ELR (cell line): ENCODE results near the gene NWD2.
"Not testable (repeated sequence)": the region's sequence is repeated elsewhere in the genome, so short reads cannot be mapped to it uniquely, and the experiment has no call there.

Experiments
- DNase-seq: peaks from one replicate; pipeline ENCODE4 v3.0.0-alpha.2; 2015; ENCODE audit warnings: low read depth

The NWD2 gene

DNA sequence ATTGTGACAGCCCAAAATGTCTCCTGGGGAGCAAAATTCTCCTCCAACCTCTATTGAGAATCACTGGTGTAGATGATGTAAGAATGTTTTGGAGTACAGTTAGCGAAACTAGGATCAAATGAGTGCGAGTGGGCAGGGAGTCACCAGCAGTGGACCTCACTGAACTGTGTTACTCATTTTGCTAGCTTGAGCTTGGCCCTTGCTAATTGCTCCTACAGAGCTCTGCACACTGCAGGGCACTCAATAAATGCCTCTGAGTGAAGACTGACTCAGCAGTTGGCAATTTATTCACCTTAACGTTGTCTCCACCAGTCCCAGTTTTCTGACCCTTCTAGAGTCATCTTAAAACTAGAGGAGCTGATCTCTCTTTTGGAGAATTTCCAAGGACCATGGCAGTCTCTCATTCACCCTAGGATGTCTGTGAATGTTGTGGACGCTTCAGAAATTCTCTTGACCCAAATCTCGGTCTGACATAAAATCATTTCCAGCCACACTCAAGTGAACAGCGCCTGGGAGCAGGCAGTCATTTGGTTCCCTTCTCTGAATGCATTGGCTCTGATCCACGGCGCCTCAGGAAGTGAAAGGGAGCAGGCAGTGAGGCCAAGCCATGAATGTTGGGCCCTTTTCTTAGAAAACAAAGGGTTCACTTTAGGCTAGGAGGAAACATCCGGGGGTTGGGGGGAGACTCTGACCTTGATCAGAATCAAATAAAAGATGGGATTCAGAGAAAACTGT lies 148.1 kb downstream of the NWD2 start:
- DNase-seq: peak; percentile 4

- DNase-seq: no peak
Observed at GRCh38 chr4:37393321-37393720, 148.8 kb downstream of the NWD2 start.

- no peak for DNase-seq
Observed at GRCh38 chr4:37393889-37394288, 149.3 kb downstream of the NWD2 start.

DNA sequence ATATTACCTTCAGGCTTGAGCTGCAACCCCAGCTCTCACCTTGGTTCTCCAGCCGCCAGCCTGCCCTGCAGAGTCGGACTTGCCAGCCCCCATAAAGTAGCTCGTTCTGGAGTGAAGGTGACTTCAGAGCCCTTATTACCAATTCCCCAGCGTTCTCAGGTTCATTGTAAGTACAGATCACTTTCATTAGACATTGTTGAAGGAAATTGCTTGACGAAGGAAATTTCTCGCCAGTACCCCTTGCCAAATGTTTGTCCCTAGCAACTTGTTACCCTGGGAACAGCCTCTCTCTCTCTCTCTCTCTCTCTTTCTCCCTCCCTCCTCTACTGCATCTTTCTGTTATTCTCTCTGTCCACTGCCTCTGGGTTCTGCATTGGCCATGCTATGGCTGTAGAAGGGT lies 153.0 kb downstream of the NWD2 start:
- DNase-seq: no peak

DNA sequence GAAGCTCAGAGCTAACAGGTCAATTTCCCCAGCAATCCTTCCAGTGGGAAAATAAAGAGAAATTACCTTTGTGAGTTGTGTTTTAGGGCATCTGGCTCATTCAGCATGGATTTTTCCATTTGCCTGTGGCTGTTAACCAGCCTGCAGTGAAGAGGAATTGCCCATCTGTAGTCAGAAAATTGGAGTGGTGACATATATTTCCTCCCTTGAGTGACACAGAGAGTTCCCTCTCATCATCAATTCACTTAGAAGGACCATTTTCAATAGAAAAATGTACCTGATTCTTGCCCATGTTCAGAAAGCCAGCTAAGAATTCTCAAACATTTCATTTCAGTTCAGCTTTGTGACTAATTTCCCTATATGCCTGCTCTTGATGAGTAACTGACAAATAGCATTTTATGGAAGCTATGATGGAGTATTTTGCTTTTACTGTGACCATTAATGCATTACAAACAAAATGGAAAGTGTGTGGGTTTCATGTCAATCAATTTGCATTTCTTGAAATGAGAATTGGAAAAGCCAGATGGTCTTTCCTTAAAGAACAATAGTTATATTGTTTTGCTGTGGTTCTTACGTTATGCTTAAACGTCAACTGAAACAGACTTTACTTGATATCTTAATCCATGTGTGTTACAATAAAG lies 155.8 kb downstream of the NWD2 start:
- DNase-seq: no peak

DNA sequence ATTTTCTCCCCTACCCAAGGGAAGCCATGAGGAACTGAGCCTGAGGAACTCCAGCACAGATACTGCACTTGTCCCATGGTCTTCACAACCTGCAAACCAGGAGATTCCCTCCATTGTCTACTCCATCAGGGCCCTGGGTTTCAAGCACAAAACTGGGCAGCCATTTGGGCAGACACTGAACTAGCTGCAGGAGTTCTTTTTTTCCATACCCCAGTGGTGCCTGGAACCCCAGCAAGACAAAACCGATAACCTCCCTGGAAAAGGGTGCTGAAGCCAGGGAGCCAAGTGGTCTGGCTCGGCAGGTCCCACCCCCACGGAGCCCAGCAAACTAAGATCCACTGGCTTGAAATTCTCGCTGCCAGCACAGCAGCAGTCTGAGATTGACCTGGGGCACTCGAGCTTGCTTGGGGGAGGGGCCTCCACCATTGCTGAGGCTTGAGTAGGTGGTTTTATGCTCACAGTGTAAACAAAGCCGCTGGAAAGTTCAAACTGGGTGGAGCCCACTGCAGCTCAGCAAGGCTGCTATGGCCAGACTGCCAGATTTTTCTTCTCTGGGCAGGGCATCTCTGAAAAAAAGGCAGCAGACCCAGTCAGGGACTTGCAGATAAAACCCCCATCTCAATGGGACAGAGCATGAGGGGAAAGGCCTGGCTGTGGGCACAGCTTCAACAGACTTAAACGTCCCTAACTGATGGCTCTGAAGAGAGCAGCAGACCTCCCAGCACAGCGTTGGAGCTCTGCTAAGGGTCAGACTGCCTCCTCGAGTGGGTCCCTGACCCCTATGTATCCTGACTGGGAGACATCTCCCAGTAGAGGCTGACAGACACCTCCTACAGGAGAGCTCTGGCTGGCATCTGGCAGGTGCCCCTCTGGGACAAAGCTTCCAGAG lies 163.6 kb downstream of the NWD2 start:
- not testable (repeated sequence) for DNase-seq

- DNase-seq: not testable (repeated sequence)
Observed at GRCh38 chr4:37413612-37414011, 169.1 kb downstream of the NWD2 start.

GRCh38 chr4:37415845-37416369 lies 171.4 kb downstream of the NWD2 start:
- no peak for DNase-seq

DNA sequence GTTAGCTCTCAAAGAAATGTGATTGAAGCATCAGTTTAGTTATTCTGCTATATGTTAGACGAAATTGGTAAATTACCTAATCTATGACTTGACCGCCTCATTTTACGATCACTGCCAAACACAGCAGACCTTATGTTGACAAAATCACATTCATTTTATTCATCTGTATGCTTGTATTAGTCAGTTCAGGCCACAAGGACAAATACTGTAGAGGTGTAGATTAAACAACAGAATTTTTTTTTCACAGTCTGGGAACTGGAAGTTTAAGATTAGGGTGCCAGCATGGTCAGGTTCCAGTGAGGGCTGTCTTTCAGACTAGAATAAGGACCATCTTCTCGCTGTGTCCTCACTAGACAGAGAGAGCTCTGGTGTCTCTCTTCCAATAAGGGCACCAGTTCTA lies 177.1 kb downstream of the NWD2 start:
- no peak for DNase-seq

DNA sequence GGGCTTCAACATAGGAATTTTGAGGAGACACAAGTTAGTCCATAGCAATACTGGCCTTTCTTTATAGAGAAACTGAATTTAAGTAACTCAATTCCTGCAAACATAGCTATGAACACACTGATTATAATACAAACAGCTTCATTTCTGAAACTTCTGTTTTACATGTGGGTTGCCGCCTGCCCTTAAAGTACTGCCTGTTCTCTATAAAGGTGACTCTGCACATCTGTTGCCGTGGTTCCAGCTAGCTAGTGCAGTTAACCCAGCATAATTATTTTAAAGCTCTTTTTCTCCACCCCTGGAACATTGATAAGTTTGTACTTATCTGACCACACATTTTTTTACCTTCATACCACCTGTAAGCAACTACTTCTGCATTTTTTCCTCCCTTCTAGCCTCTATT lies 177.6 kb downstream of the NWD2 start:
- DNase-seq: no peak

DNA sequence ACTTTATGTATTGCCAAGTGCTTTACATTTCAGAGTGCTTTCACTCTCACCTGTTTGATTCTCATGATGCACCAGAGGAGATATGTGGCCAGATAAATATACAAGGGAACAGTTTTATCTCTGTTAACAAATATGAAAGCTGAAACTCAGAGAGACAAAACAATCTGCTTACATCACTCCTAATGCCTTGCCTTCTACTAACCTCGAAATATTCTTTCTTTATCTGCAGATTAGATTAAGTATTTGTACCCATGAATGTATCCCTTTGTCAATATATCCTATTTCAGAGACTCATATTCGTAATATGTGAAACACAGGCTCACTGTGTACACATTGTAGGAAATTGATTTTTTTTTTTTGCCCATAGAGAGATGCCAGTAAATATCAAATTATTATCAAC lies 178.1 kb downstream of the NWD2 start:
- no peak for DNase-seq

DNA sequence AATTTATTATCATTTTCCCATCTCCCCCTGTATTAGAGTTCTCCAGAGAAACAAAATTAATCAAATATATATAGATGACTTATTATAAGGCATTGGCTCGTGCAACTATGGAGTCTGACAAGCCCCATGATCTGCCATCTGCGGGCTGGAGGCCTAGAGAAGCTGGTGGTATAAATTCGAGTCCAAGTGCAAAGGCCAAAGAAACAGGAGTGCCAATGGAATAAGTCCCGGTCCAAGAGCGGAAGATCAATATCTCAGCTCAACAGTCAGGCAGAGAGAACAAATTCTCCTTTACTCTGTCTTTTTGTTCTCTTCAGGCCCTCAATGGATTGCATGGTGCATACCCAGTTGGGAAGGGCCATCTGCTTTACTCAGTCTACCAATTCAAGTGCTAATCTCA lies 178.8 kb downstream of the NWD2 start:
- no peak for DNase-seq

DNA sequence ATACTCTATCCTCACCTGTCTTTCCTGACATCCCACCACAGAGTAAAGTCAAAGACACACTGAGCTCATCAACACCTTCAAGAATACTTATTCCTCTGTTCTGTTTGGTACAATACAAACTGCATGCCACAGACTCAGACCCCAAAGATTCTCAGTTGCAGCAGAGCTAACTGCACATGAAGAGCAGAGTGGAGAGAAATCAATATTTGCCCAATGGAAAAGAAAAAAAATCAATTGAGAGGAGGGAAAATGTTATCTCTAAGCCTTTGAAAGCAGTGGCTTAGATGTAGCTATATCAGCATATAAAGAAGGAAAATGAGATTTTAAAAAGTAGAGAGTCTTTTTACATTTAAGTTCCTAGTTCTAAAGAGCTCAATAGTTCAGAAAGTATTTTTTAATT lies 180.2 kb downstream of the NWD2 start:
- no peak for DNase-seq

- no peak for DNase-seq
Observed at GRCh38 chr4:37425857-37426256, 181.3 kb downstream of the NWD2 start.

GRCh38 chr4:37427193-37427592 lies 182.7 kb downstream of the NWD2 start:
- DNase-seq: no peak

- DNase-seq: no peak
Observed at GRCh38 chr4:37429906-37430305, 185.4 kb downstream of the NWD2 start.

GRCh38 chr4:37430718-37431416 lies 186.3 kb downstream of the NWD2 start:
- DNase-seq: no peak

- no peak for DNase-seq
Observed at GRCh38 chr4:37431417-37431743, 186.8 kb downstream of the NWD2 start.

DNA sequence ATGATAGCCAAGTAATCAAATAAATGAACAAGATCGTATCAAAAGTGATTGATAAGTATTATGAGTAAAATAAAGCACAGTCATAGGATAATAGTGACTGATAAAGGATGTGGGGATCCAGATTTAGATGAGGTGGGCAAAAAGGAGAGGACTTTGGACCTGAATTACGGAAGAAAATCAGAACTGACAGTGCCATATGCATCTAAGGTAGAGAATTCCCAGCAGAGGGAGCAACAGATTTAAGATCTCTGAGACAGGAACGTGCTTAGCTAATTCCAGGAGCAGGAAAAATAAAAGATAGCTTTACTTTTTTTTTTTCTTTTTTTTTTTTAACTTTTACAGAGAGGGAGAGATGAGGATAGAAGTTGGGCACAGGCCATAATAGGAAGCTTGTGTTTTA lies 189.9 kb downstream of the NWD2 start:
- peak; percentile 54 for DNase-seq

DNA sequence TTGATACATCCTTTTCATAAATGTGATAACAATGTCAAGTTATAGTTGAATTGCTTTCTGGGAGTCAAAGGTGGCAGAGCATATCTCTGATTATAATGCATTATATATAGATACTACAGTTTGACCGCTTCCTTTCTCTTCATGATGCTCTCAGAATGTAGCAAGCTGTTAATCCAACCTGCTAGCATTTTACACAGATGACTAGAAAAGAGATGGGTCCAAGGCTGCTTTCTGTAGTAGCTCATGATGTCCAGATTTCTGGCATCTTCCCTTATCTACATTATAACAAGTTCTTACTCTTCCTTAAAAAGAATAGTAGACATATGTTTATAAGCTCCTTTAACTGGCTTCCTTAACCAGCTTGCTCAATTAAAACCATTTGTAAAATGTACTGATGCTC lies 192.0 kb downstream of the NWD2 start:
- no peak for DNase-seq

GRCh38 chr4:37437163-37437562 lies 192.6 kb downstream of the NWD2 start:
- no peak for DNase-seq

DNA sequence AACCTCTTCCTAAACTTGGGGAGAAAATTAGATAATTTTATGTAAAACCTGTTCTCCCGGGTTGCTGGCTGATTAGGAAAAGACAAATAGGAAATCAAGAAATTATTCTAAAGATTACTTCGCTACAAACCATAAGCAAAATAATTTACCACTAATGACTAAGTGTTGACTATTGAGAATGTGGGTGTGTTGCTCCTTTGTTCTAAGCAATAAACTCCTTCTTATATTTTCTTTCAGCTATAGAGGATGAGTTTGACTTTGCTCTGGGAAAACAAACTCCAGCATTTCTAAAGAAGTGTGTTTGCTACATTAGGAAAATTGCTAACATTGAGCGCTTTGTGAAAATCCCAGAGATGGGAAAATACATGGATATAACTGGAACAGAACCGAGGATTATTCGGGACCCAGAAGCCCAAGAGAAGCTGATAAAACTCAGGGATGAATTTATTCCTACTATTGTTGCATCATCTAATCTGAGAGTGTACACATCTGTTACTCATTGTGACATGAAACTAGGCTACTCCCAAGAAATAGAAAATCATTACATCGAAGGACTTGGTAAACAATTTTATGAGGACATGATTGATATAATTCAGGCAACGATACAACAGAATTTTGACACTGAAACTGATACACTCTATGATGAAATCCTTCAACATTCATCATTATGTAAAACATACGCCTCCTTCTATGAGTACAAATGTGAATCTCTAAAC lies 194.2 kb downstream of the NWD2 start:
- no peak for DNase-seq
